Neural progenitor cell (in vitro differentiated cells): ENCODE results near the gene RFX7. TPM values are rescaled to one million over a fixed set of nuclear protein-coding genes. Genes with fewer than 3 reads are reported as not detected.

ENCODE experiments used
- DNase-seq: peaks from one replicate; pipeline ENCODE4 v3.0.0-alpha.2; 2016; ENCODE audit warnings: low spot score
- H2AFZ ChIP-seq: fragments of 200-600 bp; sonication (generic); replicated peaks from 2 replicates; pipeline ENCODE4 v1.6.1; 2016; ENCODE audit warnings: antibody characterized with exemption
- H3F3A ChIP-seq: fragments of 200-600 bp; sonication (generic); 2 replicates; pipeline ENCODE4 v1.6.1; 2016; ENCODE audit warnings: antibody characterized with exemption, low read depth
- H3K27ac ChIP-seq: fragments of 200-600 bp; sonication (generic); 2 replicates; pipeline ENCODE4 v1.5.1; 2016; ENCODE audit warnings: mild to moderate bottlenecking
- H3K27me3 ChIP-seq: fragments of 200-600 bp; sonication (generic); 2 replicates; pipeline ENCODE4 v1.6.1; 2016; ENCODE audit warnings: mild to moderate bottlenecking, moderate library complexity
- H3K36me3 ChIP-seq: fragments of 200-600 bp; sonication (generic); 2 replicates; pipeline ENCODE4 v1.5.1; 2016
- H3K4me1 ChIP-seq: fragments of 200-600 bp; sonication (generic); 2 replicates; pipeline ENCODE4 v1.6.1; 2016; ENCODE audit warnings: mixed run types
- H3K4me2 ChIP-seq: fragments of 200-600 bp; sonication (generic); 2 replicates; pipeline ENCODE4 v1.6.1; 2016
- H3K4me3 ChIP-seq: fragments of 200-600 bp; sonication (generic); 2 replicates; pipeline ENCODE4 v1.5.1; 2016
- H3K79me2 ChIP-seq: fragments of 200-600 bp; sonication (generic); 2 replicates; pipeline ENCODE4 v1.6.1; 2016; ENCODE audit warnings: low read depth
- H3K9ac ChIP-seq: fragments of 200-600 bp; sonication (generic); 2 replicates; pipeline ENCODE4 v1.6.1; 2016
- H3K9me3 ChIP-seq: fragments of 200-600 bp; sonication (generic); 2 replicates; pipeline ENCODE4 v1.5.1; 2016; ENCODE audit warnings: low read depth
- H4K20me1 ChIP-seq: fragments of 200-600 bp; sonication (generic); 2 replicates; pipeline ENCODE4 v1.6.1; 2016; ENCODE audit warnings: low read depth
- H3K27ac Mint-ChIP-seq: 3 replicates; pipeline ENCODE4 v1.8.0; 2021; ENCODE audit warnings: mixed read lengths
- H3K27me3 Mint-ChIP-seq: 2 replicates; pipeline ENCODE4 v1.8.0; 2022; ENCODE audit warnings: low read depth, mild to moderate bottlenecking, inconsistent platforms, moderate library complexity, mixed read lengths; ENCODE audit not compliant: insufficient read depth
- H3K36me3 Mint-ChIP-seq: 3 replicates; pipeline ENCODE4 v1.8.0; 2021; ENCODE audit warnings: mixed read lengths
- H3K4me1 Mint-ChIP-seq: 3 replicates; pipeline ENCODE4 v1.8.0; 2021; ENCODE audit warnings: mixed read lengths
- H3K4me3 Mint-ChIP-seq: 3 replicates; pipeline ENCODE4 v1.8.0; 2021; ENCODE audit warnings: mild to moderate bottlenecking, moderate library complexity, mixed read lengths
- H3K9me3 Mint-ChIP-seq: 3 replicates; pipeline ENCODE4 v1.8.0; 2020; ENCODE audit warnings: mixed read lengths
- CTCF ChIP-seq: fragments of 200-600 bp; sonication (generic); IDR thresholded peaks from 2 replicates; pipeline ENCODE4 v1.5.1; 2017; ENCODE audit warnings: antibody characterized with exemption, mild to moderate bottlenecking
- EZH2 ChIP-seq: fragments of 200-600 bp; sonication (generic); IDR thresholded peaks from 2 replicates; pipeline ENCODE4 v1.6.1; 2017; ENCODE audit warnings: antibody characterized with exemption, mild to moderate bottlenecking, moderate library complexity
- EZH2phosphoT487 ChIP-seq: fragments of 200-600 bp; sonication (generic); IDR thresholded peaks from 2 replicates; pipeline ENCODE4 v1.6.1; 2017; ENCODE audit warnings: antibody characterized with exemption
- total RNA-seq: library from RNA; depleted of rRNA; stranded (reverse); fragments of >200 nt; gene quantifications from 2 replicates; pipeline ENCODE4 v1.2.3, GENCODE V29; 2015; ENCODE audit warnings: low replicate concordance

RFX7 gene
- total RNA-seq, 1 donor from 2014 or later, result 24.1 TPM

- peaks cover 100% of the 10 kb centered on the region for H3K79me2 ChIP-seq
- H3K36me3 Mint-ChIP-seq, result peaks cover 64% of the 10 kb centered on the region
Observed at GRCh38 chr15:56211960-56212550, 31.6 kb downstream of the RFX7 start.

GRCh38 chr15:56211064-56211463 lies 32.6 kb downstream of the RFX7 start:
- H3K27me3 Mint-ChIP-seq, result no peaks in the 10 kb centered on the region
- Histone ChIP-seq H3K4me1 (no peaks in the 10 kb centered on the region), H3K79me2 (peaks cover 100% of the 10 kb centered on the region), H3K27ac (no peak overlapping the region), H3K4me2 (no peak overlapping the region), H3K9me3 (peaks cover 10% of the 10 kb centered on the region), H3F3A (no peaks in the 10 kb centered on the region), H3K4me3 (no peak overlapping the region), H3K27me3 (no peaks in the 10 kb centered on the region), H2AFZ (no peak overlapping the region), H3K9ac (no peak overlapping the region), H4K20me1 (peaks cover 13% of the 10 kb centered on the region), H3K36me3 (peaks cover 34% of the 10 kb centered on the region)
- no peak overlapping the region for H3K27ac Mint-ChIP-seq
- H3K4me3 Mint-ChIP-seq, result no peak overlapping the region
- peaks cover 71% of the 10 kb centered on the region for H3K9me3 Mint-ChIP-seq
- no peak for DNase-seq
- TF ChIP-seq EZH2phosphoT487 (no peak), CTCF (no peak), EZH2 (no peak)
- no peaks in the 10 kb centered on the region for H3K4me1 Mint-ChIP-seq
- peaks cover 67% of the 10 kb centered on the region for H3K36me3 Mint-ChIP-seq

More at GRCh38 chr15:56211960-56212550, 31.6 kb downstream of the RFX7 start:
- no peaks in the 10 kb centered on the region for H3F3A ChIP-seq
- no peaks in the 10 kb centered on the region for H3K4me1 Mint-ChIP-seq
- no peak overlapping the region for H3K4me3 ChIP-seq
- H3K27ac Mint-ChIP-seq, result no peak overlapping the region
- no peaks in the 10 kb centered on the region for H3K27me3 Mint-ChIP-seq
- peaks cover 70% of the 10 kb centered on the region for H3K9me3 Mint-ChIP-seq
- DNase-seq, result no peak
- no peak overlapping the region for H2AFZ ChIP-seq
- H3K36me3 ChIP-seq, result peaks cover 34% of the 10 kb centered on the region
- H3K4me1 ChIP-seq, result no peaks in the 10 kb centered on the region
- H3K4me2 ChIP-seq, result no peak overlapping the region
- H4K20me1 ChIP-seq, result peaks cover 13% of the 10 kb centered on the region
- TF ChIP-seq EZH2phosphoT487, result no peak
- no peak for TF ChIP-seq EZH2
- TF ChIP-seq CTCF, result no peak
- no peak overlapping the region for H3K9ac ChIP-seq
- no peak overlapping the region for H3K27ac ChIP-seq
- no peaks in the 10 kb centered on the region for H3K27me3 ChIP-seq
- no peak overlapping the region for H3K4me3 Mint-ChIP-seq
- H3K9me3 ChIP-seq, result peaks cover 10% of the 10 kb centered on the region

GRCh38 chr15:56208641-56209155 lies 35.0 kb downstream of the RFX7 start:
- peaks cover 100% of the 10 kb centered on the region for H3K79me2 ChIP-seq
- H3K27ac Mint-ChIP-seq, result no peak overlapping the region
- H3K36me3 ChIP-seq, result peaks cover 21% of the 10 kb centered on the region
- no peaks in the 10 kb centered on the region for H3F3A ChIP-seq
- H3K36me3 Mint-ChIP-seq, result peaks cover 73% of the 10 kb centered on the region
- H3K4me2 ChIP-seq, result no peak overlapping the region
- H3K4me3 ChIP-seq, result no peak overlapping the region
- H3K27ac ChIP-seq, result no peak overlapping the region
- peaks cover 10% of the 10 kb centered on the region for H3K9me3 ChIP-seq
- H2AFZ ChIP-seq, result no peak overlapping the region
- no peak overlapping the region for H3K9ac ChIP-seq
- H4K20me1 ChIP-seq, result peaks cover 17% of the 10 kb centered on the region
- peaks cover 74% of the 10 kb centered on the region for H3K9me3 Mint-ChIP-seq
- no peak for DNase-seq
- no peaks in the 10 kb centered on the region for H3K27me3 Mint-ChIP-seq
- no peaks in the 10 kb centered on the region for H3K27me3 ChIP-seq
- no peak for TF ChIP-seq EZH2
- no peak for TF ChIP-seq CTCF
- no peak for TF ChIP-seq EZH2phosphoT487
- H3K4me3 Mint-ChIP-seq, result no peak overlapping the region
- peaks cover 8% of the 10 kb centered on the region for H3K4me1 ChIP-seq
- no peaks in the 10 kb centered on the region for H3K4me1 Mint-ChIP-seq
